ENCODE measurements around the gene C1R. TPM values are rescaled to one million over a fixed set of nuclear protein-coding genes. Genes with fewer than 3 reads are reported as not detected.
A peak's percentile ranks its signal among the peaks of the same experiment; 100 is the strongest.

The C1R gene
- total RNA-seq, 3 donors from 2014 or later (not counting 1 experiment from before 2014, with no cell fraction given) = 6.4 to 7.8 (median 6.6) TPM

DNA sequence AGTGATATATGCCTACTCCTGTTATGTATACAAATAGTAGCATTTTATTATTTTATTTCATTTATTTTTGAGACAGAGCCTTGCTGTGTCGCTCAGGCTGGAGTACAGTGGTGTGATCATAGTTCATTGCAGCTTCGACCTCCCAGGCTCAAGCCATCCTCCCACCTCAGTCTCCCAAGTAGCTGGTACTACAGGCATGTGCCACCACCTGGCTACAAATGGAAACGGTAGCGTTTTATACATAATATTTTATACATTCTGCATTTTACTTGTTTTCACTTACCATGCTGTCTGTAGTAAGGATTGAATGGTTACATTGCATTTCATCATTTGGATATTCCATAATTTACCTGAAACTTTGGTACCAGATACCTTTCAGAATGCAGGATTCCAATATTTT is 14.1 kb downstream of the C1R start:
- Mint-ChIP-seq H3K27ac (no peak overlapping the region), H3K4me1 (peaks cover 0 to 12% of the 10 kb centered on the region in 2 donors), H3K27me3 (ENCODE audit: low read depth in 2 of 2) (peaks cover 7 to 8% of the 10 kb centered on the region in 2 donors), H3K36me3 (no peaks in the 10 kb centered on the region), H3K9me3 (peaks cover 3% of the 10 kb centered on the region in 2 donors), H3K4me3 (no peak overlapping the region)
- H3K4me3 ChIP-seq (ENCODE audit: low read length) = no peak overlapping the region
- no peaks in the 10 kb centered on the region for H3K36me3 ChIP-seq (ENCODE audit: control insufficient read depth, insufficient read depth, low read length)
- DNase-seq (no peak), ATAC-seq (no peak)
- intact Hi-C loops (cut with micrococcal nuclease) = no loop called here
- WGBS (ENCODE audit: insufficient coverage) = 69% methylated on average over 2 of the region's 4 CpGs
- TF ChIP-seq, protein P1, sequence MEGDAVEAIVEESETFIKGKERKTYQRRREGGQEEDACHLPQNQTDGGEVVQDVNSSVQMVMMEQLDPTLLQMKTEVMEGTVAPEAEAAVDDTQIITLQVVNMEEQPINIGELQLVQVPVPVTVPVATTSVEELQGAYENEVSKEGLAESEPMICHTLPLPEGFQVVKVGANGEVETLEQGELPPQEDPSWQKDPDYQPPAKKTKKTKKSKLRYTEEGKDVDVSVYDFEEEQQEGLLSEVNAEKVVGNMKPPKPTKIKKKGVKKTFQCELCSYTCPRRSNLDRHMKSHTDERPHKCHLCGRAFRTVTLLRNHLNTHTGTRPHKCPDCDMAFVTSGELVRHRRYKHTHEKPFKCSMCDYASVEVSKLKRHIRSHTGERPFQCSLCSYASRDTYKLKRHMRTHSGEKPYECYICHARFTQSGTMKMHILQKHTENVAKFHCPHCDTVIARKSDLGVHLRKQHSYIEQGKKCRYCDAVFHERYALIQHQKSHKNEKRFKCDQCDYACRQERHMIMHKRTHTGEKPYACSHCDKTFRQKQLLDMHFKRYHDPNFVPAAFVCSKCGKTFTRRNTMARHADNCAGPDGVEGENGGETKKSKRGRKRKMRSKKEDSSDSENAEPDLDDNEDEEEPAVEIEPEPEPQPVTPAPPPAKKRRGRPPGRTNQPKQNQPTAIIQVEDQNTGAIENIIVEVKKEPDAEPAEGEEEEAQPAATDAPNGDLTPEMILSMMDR (IDR thresholded peaks at IDR 0.05) = no peak
- no peaks in the 10 kb centered on the region for H3K4me1 ChIP-seq (ENCODE audit: control insufficient read depth, insufficient read depth, low read length)
- no peak overlapping the region for H3K27ac ChIP-seq (ENCODE audit: low read length)
- H3K9me3 ChIP-seq (ENCODE audit: control insufficient read depth, insufficient read depth, low read length) = no peaks in the 10 kb centered on the region
- no peaks in the 10 kb centered on the region for H3K27me3 ChIP-seq (ENCODE audit: control insufficient read depth, insufficient read depth, low read length)

- Histone ChIP-seq H3K4me3 (ENCODE audit: low read length) (no peak overlapping the region), H3K4me1 (ENCODE audit: control insufficient read depth, insufficient read depth, low read length) (no peaks in the 10 kb centered on the region), H3K36me3 (ENCODE audit: control insufficient read depth, insufficient read depth, low read length) (no peaks in the 10 kb centered on the region), H3K9me3 (ENCODE audit: control insufficient read depth, insufficient read depth, low read length) (no peaks in the 10 kb centered on the region), H3K27ac (ENCODE audit: low read length) (no peak overlapping the region), H3K27me3 (ENCODE audit: control insufficient read depth, insufficient read depth, low read length) (no peaks in the 10 kb centered on the region)
- TF ChIP-seq, protein P1 (IDR thresholded peaks at IDR 0.05) = no peak
- H3K36me3 Mint-ChIP-seq = no peaks in the 10 kb centered on the region
- 96% methylated on average over 4 of the region's 4 CpGs for WGBS (ENCODE audit: insufficient coverage)
- no peak for DNase-seq
- intact Hi-C loops (cut with micrococcal nuclease) = no loop called here
- ATAC-seq = no peak
- H3K27ac Mint-ChIP-seq = peak overlapping the region in 1 of 2 donors; percentile 37
- H3K9me3 Mint-ChIP-seq = no peaks in the 10 kb centered on the region
- no peak overlapping the region for H3K4me3 Mint-ChIP-seq
- H3K27me3 Mint-ChIP-seq (ENCODE audit: low read depth in 2 of 2) = peaks cover 16 to 20% of the 10 kb centered on the region in 2 donors
- H3K4me1 Mint-ChIP-seq = peaks cover 0 to 8% of the 10 kb centered on the region in 2 donors
Measured at GRCh38 chr12:7076493-7076892, 15.8 kb downstream of the C1R start.

DNA sequence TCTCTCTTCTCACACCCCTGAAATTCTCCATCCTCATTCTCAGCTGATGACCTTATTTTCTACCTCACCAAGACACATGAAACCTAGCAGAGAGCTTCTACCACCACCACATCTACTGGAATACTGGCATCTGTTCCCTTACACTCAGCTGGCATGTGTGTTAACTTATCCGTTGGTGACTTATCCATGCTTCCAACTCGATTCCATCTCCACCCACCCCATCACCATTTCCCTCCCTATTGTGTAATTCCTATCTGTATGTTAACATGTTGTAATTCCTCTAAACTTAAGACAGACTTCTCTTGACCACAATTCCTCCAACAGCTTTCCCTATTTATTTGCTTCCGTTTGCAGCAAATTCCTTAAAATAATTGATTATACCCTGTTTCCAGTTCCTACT is 16.3 kb downstream of the C1R start:
- intact Hi-C loops (cut with micrococcal nuclease) = no loop called here
- no peak overlapping the region for H3K27ac ChIP-seq (ENCODE audit: low read length)

More for the DNA sequence above, 16.3 kb downstream of the C1R start:
- TF ChIP-seq, protein P1 (IDR thresholded peaks at IDR 0.05) = no peak
- peak overlapping the region in 1 of 2 donors; percentile 37 for H3K27ac Mint-ChIP-seq
- peaks cover 16 to 22% of the 10 kb centered on the region in 2 donors for H3K27me3 Mint-ChIP-seq (ENCODE audit: low read depth in 2 of 2)
- Histone ChIP-seq H3K27me3 (ENCODE audit: control insufficient read depth, insufficient read depth, low read length) (no peaks in the 10 kb centered on the region), H3K9me3 (ENCODE audit: control insufficient read depth, insufficient read depth, low read length) (no peaks in the 10 kb centered on the region), H3K36me3 (ENCODE audit: control insufficient read depth, insufficient read depth, low read length) (no peaks in the 10 kb centered on the region), H3K4me1 (ENCODE audit: control insufficient read depth, insufficient read depth, low read length) (no peaks in the 10 kb centered on the region), H3K4me3 (ENCODE audit: low read length) (no peak overlapping the region)
- DNase-seq (no peak), ATAC-seq (peak in 1 of 3 donors; percentile 20)
- H3K36me3 Mint-ChIP-seq = no peaks in the 10 kb centered on the region
- no peaks in the 10 kb centered on the region for H3K9me3 Mint-ChIP-seq
- H3K4me1 Mint-ChIP-seq = peaks cover 0 to 8% of the 10 kb centered on the region in 2 donors
- 87% methylated on average over 3 of the region's 3 CpGs for WGBS (ENCODE audit: insufficient coverage)
- no peak overlapping the region for H3K4me3 Mint-ChIP-seq

Data from natural killer cell (primary cell).